Parathyroid adenoma (tissue), 2 donors: Measurements from ENCODE around the gene STOML1.

Experiments
- H2AFZ ChIP-seq: fragments of 300-600 bp; sonication (generic); one replicate; pipeline ENCODE4 v1.7.0; 2017; ENCODE audit warnings: antibody characterized with exemption, mild to moderate bottlenecking
- H3K27ac ChIP-seq: fragments of 300-600 bp; sonication (generic); one replicate; pipeline ENCODE4 v1.7.0; 2017
- H3K27me3 ChIP-seq: fragments of 300-600 bp; sonication (generic); one replicate; pipeline ENCODE4 v1.7.0; 2017; ENCODE audit warnings: low read length; ENCODE audit not compliant: control insufficient read depth, insufficient read depth
- H3K36me3 ChIP-seq: fragments of 300-600 bp; sonication (generic); one replicate; pipeline ENCODE4 v1.7.0; 2017; ENCODE audit warnings: low read length; ENCODE audit not compliant: control insufficient read depth, insufficient read depth
- H3K4me1 ChIP-seq: fragments of 300-600 bp; sonication (generic); one replicate; pipeline ENCODE4 v1.7.0; 2017; ENCODE audit warnings: control low read depth
- H3K4me2 ChIP-seq: fragments of 300-600 bp; sonication (generic); one replicate; pipeline ENCODE4 v1.7.0; 2017; ENCODE audit warnings: low read length
- H3K4me3 ChIP-seq: fragments of 300-600 bp; sonication (generic); one replicate; pipeline ENCODE4 v1.7.0; 2017; ENCODE audit warnings: low read depth, low read length
- H3K79me2 ChIP-seq: fragments of 300-600 bp; sonication (generic); one replicate; pipeline ENCODE4 v1.7.0; 2017; ENCODE audit warnings: control low read depth
- H3K9ac ChIP-seq: fragments of 300-600 bp; sonication (generic); one replicate; pipeline ENCODE4 v1.7.0; 2017; ENCODE audit warnings: mild to moderate bottlenecking
- H3K9me3 ChIP-seq: fragments of 300-600 bp; sonication (generic); one replicate; pipeline ENCODE4 v1.7.0; 2017; ENCODE audit warnings: low read length; ENCODE audit not compliant: control insufficient read depth
- TF ChIP-seq, protein P1 (sequence below): fragments of 300-600 bp; sonication (generic); IDR thresholded peaks from one replicate; pipeline ENCODE4 v1.7.0; 2017; ENCODE audit warnings: antibody characterized with exemption, mild to moderate bottlenecking
- donor health status: primary hyperparathyroidism.

The STOML1 gene

DNA sequence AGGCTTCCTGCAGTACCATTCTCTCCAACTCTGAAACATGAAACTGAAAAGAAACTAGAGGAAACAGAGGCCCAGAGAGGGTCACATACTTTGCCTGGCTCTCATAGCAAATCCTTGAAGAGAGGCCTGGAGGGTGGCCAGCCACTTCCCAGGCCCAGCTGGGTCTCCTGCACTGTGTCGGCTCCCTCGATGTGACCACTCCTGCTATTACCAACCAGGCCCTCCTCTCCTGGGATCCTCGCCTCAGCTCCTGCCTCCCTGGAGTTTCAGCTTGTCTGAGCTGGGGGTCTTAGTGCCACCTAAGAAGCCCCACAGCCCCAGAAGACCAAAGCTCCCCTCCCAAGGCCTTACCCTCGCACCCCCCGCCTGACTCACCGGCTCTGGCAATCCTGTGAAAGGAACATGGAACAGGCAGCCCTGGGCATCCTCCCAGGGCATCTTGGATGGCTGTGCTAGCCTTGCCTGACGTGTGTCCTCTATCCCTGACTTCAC is 61.3 kb downstream of the STOML1 start:
- Histone ChIP-seq H3K4me1 (peaks cover 4% of the 10 kb centered on the region), H3K79me2 (peaks cover 11% of the 10 kb centered on the region), H3K27me3 (no peaks in the 10 kb centered on the region), H3K9me3 (no peaks in the 10 kb centered on the region), H3K4me3 (no peak overlapping the region), H3K36me3 (no peaks in the 10 kb centered on the region), H3K9ac (no peak overlapping the region), H3K27ac (no peak overlapping the region), H3K4me2 (no peak overlapping the region), H2AFZ (no peak overlapping the region)
- TF ChIP-seq, protein P1, sequence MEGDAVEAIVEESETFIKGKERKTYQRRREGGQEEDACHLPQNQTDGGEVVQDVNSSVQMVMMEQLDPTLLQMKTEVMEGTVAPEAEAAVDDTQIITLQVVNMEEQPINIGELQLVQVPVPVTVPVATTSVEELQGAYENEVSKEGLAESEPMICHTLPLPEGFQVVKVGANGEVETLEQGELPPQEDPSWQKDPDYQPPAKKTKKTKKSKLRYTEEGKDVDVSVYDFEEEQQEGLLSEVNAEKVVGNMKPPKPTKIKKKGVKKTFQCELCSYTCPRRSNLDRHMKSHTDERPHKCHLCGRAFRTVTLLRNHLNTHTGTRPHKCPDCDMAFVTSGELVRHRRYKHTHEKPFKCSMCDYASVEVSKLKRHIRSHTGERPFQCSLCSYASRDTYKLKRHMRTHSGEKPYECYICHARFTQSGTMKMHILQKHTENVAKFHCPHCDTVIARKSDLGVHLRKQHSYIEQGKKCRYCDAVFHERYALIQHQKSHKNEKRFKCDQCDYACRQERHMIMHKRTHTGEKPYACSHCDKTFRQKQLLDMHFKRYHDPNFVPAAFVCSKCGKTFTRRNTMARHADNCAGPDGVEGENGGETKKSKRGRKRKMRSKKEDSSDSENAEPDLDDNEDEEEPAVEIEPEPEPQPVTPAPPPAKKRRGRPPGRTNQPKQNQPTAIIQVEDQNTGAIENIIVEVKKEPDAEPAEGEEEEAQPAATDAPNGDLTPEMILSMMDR: no peak

GRCh38 chr15:73930371-73930770 is 61.7 kb downstream of the STOML1 start:
- Histone ChIP-seq H2AFZ (no peak overlapping the region), H3K27ac (no peak overlapping the region), H3K4me1 (peaks cover 4% of the 10 kb centered on the region), H3K79me2 (peaks cover 11% of the 10 kb centered on the region), H3K36me3 (no peaks in the 10 kb centered on the region), H3K27me3 (no peaks in the 10 kb centered on the region), H3K4me3 (no peak overlapping the region), H3K9ac (no peak overlapping the region), H3K9me3 (no peaks in the 10 kb centered on the region), H3K4me2 (no peak overlapping the region)
- TF ChIP-seq, protein P1: no peak

- H3K4me1 ChIP-seq: peaks cover 13% of the 10 kb centered on the region
- no peak overlapping the region for H2AFZ ChIP-seq
- no peak overlapping the region for H3K9ac ChIP-seq
- no peak overlapping the region for H3K27ac ChIP-seq
- H3K27me3 ChIP-seq: no peaks in the 10 kb centered on the region
- H3K4me2 ChIP-seq: no peak overlapping the region
- H3K9me3 ChIP-seq: no peaks in the 10 kb centered on the region
- peaks cover 11% of the 10 kb centered on the region for H3K79me2 ChIP-seq
- H3K4me3 ChIP-seq: no peak overlapping the region
- TF ChIP-seq, protein P1: no peak
- no peaks in the 10 kb centered on the region for H3K36me3 ChIP-seq
These were observed 63.0 kb downstream of the STOML1 start for GRCh38 chr15:73928971-73929627.
